ENCODE data around the gene HSD17B14.

The HSD17B14 gene

DNA sequence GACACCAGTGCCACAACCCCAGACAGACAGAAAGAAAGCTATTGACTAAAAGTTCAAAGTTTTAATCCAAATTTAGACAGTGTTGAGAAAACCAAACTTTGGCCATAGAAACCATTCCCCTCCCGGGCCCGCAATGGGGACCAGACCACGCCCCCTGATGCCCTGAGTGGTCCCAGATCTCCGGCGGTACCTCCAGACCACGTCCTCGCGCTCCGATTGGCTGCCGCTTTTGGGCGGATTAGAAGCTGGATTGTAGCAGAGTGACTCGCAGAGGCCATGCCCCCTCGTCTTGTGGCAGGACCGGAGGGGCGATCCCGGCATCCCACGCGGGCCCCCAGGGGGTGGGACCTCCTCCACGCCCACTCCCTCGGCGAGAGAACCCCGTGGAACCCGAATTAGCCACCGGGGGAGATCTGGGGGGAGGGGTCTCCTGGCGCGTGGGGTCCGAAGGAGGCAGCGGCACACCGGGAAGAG is 797 bp upstream of the HSD17B14 start:
- peak; percentile 72 to 94 (median 87) for DNase-seq
- intact Hi-C loops (cut with DNase I): loop anchor here (10.0 kb wide), 1 partner anchor 192 kb away; the partner anchor contains the start of gene CA11

DNA sequence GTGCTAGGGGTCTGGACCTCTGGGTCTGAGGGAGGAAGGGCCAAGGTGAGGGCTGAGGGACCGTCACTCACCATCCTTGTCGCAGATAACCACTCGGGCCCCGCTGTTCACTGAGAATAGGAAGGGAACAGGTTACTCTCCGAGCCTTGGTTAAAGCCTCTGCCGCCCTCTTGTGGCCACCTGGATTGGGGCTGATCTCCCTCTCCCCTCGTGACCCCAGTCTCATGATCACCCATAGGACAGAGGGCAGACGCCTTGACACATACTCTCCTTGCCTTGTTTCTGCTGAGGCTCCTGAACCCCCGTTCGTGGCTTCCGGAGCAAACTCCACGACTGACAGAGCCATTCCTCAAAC is 580 bp downstream of the HSD17B14 start:
- intact Hi-C loops (cut with DNase I): loop anchor here (10.0 kb wide), 1 partner anchor 191 kb away; the partner anchor contains the start of gene CA11
- peak; percentile 87 to 97 (median 94) for DNase-seq

DNA sequence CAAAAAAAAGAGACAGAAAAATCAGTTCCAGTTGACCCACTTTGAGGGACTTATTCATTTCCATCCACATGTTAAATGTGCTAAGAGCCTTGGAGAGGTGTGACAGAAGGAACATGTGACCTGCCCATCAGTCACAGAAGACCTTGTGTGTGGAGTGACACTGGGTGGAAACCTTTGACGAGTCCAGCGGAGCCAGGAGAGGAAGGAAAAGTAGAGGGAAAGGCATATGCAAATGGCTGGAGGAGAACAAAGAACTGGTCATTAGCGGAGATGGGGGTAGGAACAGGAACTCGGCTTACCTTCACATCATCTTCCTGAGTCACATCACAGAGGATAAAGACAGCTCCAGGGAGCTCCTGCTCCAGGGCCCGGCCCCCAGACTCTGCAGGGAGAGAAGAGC is 2.3 kb downstream of the HSD17B14 start:
- DNase-seq: no peak
- intact Hi-C loops (cut with DNase I): loop anchor here (5.0 to 10.0 kb wide), 2 partner anchors 37 to 189 kb away; partner anchors contain the start of gene CA11

DNA sequence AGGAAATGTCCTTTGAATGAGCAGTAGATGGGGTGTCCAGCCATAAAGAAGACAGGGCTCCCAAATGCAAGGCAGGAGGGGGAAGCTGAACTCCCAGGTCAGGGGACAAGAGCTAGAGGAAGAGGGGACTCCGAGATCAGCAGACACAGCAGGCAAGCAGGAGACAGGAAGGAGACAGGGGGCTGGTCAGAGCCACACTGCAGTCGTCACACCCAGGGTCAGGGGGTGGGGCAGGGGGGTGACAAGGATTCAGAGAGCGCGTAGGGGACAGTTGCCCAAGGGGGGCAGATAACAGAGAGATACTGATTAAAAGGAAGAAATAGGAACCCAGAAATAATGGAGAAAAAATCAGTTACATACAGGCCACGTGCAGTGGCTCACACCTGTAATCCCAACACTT is 3.2 kb downstream of the HSD17B14 start:
- intact Hi-C loops (cut with DNase I): loop anchor here (5.0 to 10.0 kb wide), 2 partner anchors 36 to 188 kb away; partner anchors contain the start of gene CA11
- no peak for DNase-seq

DNA sequence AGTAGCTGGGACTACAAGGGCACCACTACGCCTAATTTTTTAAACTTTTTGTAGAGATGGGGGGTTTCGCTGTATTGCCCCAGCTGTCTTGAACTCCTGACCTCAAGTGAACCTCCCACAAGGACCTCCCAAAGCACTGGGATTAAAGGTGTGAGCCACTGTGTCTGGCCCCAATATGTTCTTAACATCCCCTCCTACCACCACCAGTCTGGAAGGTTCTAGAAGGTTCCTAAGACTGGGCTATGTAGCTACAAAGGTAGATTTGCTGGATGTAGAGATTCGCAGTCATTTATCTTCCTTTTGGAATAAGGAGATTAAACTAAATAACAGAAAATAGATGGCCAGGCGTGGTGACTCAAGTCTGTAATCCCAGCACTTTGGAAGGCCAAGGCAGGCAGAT is 5.3 kb downstream of the HSD17B14 start:
- intact Hi-C loops (cut with DNase I): loop anchor here (5.0 to 10.0 kb wide), 2 partner anchors 34 to 186 kb away; partner anchors contain the start of gene CA11
- DNase-seq: no peak

DNA sequence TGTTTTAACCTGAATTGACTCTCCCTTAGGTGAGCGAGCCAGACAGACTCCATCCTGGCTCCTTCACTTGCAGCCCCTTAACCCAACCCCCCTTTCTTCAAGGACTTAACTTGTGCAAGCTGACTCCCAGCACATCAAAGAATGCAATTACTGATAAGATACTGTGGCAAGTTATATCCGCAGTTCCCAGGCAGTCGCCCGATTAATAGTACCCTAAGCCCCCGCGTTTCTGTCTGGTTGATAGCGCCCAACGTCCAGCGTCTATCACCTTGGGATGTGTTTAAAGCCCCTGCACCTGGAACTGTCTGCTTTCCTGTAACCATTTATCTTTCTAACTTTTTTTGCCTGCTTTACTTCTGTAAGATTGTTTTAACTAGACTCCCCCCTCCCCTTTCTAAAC is 6.2 kb downstream of the HSD17B14 start:
- intact Hi-C loops (cut with DNase I): loop anchor here (5.0 to 10.0 kb wide), 2 partner anchors 33 to 185 kb away; partner anchors contain the start of gene CA11
- no peak for DNase-seq

DNA sequence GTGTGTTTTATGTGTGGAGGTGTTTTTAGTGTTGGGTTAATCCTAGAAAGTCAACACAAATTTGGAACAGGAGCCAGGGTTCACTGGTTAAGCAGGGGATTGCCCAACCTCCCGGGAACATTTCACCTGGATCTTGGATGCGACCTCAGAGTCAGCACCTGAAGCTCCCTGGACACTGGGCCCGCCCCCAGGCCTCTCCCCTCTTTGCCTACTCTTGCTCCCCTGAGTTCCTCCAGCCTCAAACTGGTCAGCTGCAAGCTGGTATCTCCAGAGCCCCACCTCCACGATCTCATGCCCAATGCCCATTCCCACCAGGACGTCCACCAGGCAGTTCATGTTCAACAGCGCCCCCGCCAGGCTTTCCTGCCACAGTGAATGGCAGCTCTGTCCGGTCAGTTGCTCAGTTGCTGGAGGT is 9.7 kb downstream of the HSD17B14 start:
- intact Hi-C loops (cut with DNase I): no loop called here
- DNase-seq: no peak

DNA sequence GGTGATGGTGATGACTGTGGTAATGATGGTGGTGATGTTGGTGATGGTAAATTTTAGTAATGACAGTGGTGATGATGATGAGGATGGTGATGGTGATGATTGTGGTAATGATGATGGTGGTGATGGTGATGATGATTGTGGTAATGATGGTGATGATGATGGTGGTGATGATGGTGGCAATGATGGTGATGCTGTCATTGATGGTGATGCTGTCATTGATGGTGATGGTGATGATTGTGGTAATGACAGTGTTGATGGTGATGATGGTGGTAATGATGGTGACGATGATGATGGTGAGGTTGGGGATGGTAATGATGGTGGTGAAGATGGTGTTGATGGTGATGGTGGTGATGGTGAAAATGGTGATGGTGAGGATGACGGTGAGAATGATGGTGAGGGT is 13.8 kb downstream of the HSD17B14 start:
- no peak for DNase-seq
- intact Hi-C loops (cut with DNase I): no loop called here

DNA sequence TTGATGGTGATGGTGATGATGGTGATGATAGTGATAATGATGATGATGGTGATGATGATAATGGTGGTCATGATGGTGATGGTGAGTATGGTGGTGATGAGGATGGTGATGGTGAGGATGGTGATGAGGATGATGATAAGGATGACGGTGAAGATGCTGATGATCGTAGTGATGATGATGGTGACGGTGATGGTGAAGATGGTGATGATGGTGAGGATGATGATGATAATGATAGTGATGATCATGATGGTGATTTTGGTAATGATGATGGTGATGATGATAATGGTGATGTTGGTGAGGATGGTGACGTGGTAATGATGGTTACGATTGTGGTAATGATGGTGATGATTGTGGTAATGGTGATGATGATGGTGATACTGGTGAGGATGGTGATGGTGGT is 14.7 kb downstream of the HSD17B14 start:
- intact Hi-C loops (cut with DNase I): no loop called here
- DNase-seq: no peak

DNA sequence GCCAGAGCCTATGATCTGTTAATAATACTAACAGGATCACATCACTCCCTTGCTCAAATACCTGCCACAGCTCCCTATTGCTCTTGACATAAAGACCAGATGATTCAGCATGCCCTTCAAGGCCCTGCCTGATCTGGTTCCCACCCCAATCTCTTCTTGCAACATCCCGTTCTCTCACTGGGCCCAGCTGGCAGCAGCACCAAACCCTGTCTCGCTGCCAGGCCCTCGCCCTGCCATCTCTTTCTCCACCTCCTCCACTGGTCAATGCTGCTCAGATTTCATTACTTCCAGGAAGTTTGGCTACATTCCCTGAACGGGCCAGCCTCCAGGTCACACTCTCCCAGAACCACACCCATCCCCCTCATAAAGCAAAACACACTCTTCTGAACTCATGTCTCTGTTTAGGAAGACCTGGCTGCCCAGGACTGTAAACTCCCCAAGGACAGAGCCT is 16.9 kb downstream of the HSD17B14 start:
- intact Hi-C loops (cut with DNase I): no loop called here
- peak in 22 of 42 donors; percentile 13 to 79 (median 54) for DNase-seq

DNA sequence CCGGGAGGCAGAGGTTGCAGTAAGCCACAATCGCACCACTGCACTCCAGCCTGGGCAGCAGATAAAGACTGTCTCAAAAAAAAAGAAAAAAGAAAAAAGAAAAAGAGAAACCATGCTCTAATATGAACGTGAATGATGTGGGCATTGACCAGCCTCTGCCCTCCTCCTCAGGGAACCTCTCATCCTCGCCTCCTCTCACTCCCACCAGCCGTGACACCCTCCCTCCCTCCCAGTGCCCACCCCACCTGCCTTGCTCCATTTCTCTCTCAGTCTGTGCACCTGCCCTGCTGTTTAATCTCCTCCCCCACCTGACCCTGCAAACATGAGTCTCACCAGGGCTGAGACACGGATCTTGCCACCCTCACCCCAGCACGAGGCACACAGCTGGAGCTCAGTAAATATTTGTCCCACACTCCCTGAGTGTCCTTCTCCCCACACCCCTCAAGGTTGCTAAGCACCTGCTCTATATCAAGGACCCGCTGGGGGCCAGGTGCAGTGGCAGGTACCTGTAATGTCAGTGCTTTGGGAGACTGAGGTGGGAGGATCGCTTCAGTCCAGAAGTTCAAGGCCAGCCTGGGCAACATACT is 18.0 kb downstream of the HSD17B14 start:
- no peak for DNase-seq
- intact Hi-C loops (cut with DNase I): no loop called here

DNA sequence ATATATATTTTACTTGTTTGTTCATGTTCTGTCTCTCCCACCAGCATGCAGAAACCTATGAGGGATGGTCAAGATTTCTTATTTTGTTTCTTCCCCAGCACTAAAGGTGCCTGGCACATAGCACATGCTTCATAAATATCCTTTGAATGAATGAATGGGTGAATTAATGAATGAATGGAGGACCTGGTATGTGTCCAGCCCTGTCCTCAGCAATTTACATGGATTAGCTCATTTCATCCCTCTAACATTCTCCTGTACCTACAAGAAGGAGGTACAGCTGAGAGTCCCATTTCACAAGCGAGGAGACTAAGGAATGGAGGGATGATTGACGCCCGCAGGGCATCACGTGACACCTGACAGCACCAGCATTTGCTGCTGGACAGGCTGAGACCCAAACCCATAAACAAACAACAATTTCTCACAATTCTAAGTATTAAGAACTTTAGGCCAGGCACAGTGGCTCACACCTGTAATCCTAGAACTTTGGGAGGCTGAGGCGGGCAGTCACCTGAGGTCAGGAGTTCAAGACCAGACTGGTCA is 18.6 kb downstream of the HSD17B14 start:
- intact Hi-C loops (cut with DNase I): no loop called here

DNA sequence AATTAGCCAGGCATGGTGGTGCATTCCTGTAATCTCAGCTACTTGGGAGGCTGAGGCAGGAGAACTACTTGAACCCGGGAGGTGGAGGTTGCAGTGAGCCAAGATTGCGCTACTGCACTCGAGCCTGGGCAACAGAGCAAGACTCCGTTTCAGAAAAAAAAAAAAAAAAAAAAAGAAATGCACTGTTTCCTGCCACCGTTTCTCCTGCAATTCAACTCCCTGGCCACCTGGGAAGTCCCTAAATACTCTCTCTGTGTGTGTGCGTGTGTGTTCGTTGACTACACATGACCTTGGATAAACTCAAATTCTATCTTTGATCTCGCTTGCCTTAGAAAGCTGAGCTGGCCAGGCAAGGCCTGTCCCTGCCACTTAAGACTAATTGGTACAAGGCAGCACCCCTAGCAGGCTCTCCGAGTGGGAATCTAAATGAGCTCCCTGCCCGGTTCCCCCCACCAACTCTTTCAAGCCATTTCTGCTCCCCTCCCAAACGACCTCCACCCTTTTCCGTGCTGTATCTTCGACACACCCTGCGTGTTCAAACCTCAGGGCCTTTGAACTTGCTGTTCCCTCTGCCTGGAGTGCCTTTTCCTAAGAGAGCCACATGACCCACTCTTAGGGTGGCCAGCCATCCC is 20.3 kb downstream of the HSD17B14 start:
- no peak for DNase-seq

More for the DNA sequence above, 18.6 kb downstream of the HSD17B14 start:
- DNase-seq: no peak

DNA sequence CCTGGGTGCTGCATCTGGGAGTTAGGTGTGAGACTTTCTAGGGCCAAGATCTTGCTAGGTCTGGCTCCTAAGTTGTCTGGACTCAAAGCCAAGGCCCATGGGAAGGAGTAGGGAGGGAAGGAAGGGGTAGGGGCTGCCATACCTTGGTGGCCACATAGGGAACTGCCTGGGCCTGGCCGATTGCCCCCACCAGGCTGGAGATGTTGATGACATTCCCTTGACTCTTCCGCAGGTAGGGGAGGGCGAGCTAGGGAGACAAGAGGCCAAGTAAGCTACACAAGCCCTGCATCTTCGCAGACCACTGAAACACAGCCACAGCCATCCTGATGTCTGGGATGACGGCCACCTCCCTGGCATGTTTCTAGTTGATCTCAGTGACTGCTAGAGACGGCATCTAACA is 21.4 kb downstream of the HSD17B14 start:
- DNase-seq: no peak
- intact Hi-C loops (cut with DNase I): no loop called here

More for the DNA sequence above, 20.3 kb downstream of the HSD17B14 start:
- intact Hi-C loops (cut with DNase I): no loop called here

DNA sequence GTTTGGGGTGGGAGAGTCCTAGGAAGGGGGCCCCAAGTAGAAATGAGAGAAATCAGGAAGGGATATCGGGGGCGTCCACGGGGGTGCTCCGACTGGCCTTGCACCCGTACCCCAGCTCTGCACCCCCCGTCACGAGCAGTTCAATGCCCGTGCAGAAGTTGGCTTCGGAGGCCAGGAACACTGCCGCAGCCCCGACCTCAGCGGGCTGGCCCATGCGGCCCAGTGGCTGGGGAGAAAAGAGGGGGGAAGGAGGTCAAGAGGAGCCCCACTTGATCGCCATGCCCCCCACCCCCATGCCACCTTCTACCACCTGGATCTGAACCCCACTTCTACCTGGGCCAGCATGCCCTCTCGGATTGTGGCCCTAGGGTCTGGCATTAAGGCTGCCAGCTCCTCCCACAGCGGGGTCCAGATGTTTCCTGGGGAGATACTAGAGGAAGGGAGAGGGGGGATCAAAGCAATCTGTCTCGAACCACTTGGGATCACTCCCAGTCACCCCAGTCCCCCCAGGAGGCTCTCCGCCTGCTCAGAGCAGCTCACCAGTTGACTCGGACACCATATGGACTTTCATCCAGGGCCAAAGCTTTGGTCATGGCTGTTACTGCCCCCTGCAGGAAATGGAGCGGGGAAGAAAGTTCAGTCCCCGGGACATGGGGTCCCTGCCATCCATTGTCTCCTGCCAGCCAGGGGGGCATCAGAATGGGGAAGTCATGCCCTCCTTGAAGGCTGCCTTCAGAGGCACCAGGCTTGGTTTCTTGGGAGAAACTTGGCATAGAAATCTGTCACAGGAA is 23.0 kb downstream of the HSD17B14 start:
- intact Hi-C loops (cut with DNase I): no loop called here
- no peak for DNase-seq

DNA sequence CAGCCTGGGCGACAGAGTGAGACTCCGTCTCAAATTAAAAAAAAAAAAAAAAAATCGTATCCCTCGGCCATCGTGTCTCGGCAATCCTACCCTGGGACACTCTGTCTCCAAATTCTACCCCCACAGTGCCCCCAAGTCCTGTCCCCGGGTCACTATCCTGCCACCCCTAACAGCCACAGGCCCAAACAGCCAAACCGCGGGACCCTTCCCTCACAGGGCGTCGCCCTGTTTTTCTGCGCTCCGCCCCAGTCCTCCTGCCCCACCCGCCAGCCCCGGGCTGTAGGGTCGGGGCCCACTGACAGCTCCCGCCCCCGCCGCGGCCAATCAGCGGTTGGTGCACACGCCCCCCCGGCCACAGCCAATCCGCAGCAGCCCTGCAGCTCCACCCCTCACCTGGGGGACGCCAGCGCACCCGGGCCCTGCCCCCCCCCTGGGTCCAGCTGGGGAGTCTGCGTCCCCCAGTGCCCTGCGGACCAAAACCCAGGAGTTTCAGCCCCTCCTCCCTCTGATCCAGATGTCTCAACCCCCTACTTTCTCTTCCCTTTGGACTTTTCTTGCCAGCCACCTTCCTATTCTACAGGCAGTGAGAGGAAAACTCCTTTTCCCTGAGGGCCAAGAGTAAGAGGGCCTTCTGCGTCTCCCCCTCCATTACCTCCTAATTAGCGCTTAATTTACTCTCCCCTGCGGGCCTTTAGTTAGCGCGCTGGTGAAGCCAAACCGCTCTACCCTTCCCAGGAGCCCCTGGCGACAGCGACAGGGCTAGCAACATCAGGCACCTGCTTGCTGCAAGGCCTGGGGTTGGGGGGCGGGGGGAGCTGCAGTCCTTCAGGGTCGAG is 24.0 kb downstream of the HSD17B14 start:
- intact Hi-C loops (cut with DNase I): no loop called here
- peak; percentile 56 to 91 (median 84) for DNase-seq

DNA sequence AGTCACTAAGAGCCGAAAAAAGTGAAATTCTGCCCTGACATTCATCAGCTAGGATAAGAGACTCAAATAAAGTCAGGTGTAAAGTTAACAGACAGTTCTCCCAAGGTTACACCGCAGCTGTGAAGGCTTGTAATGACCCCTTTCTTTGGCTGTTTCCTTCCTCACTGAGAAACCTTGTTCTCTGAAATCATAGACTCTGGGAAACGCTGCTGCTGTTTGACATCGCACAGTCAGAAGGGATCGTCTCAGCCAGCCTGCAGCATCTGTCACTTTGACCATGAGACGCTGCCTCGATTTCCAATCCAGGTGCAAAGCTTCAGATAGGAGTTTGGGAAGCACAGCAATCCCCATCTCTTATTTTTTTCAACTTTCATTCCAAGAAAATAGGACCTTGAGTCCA is 26.1 kb downstream of the HSD17B14 start:
- DNase-seq: no peak
- intact Hi-C loops (cut with DNase I): no loop called here

DNA sequence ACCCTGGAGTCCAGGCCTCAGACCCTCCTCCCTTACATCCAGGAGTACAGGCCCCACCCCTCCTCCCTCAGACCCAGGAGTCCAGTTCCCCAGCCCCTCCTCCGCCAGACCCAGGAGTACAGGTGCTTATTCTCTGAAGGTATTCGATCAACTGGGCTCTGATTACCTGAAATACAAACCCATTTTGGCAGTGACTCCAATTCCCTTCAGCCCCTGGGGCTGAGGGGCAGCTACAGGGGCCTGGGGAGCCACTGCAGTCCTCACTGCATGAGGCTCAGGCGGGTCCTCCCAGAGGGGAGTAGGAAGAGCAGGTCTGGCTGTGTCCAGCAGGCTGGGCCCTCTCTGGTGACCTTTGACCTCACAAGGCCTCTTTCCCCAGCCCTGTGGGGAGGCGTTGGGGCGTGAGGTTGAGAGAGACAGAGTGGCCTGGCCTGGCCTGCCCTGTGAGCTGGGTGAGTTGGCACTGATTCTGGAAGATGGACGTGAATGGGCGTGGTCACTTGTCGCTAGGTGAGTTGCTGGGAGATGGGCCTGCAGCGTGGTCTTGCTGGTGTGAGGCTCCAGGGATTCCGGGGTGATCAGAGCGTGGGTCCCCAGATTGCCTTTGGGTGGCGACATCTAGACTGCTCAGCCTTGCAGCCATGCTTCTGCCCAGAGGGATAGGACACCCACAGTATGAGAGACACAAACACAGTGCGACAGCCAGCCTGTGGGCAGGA is 28.5 kb downstream of the HSD17B14 start:
- intact Hi-C loops (cut with DNase I): no loop called here
- no peak for DNase-seq
